ENCODE measurements around the gene PLEKHM3. TPM values are rescaled to one million over a fixed set of nuclear protein-coding genes. Genes with fewer than 3 reads are reported as not detected.
A peak's percentile ranks its signal among the peaks of the same experiment; 100 is the strongest.

The PLEKHM3 gene
- total and polyA plus RNA-seq, 2 donors (not counting 1 experiment from before 2014, with no cell fraction given) = 5.3 to 20.1 TPM

- TF ChIP-seq CTCF (conservative IDR thresholded peaks at IDR 0.05 in 1 of 2, IDR thresholded peaks at IDR 0.05 in 1 of 2; ENCODE audit: low read depth in 1 of 2, low read length in 2 of 2) (no peak), EZH2 (IDR thresholded peaks at IDR 0.05; ENCODE audit: low read length, missing control alignments) (no peak)
- Histone ChIP-seq H3K36me3 (ENCODE audit: control insufficient read depth, insufficient read depth, low read length) (no peaks in the 10 kb centered on the region), H3K9ac (ENCODE audit: insufficient read depth, low read length) (no peak overlapping the region), H2AFZ (ENCODE audit: low read length) (no peak overlapping the region), H3K4me1 (ENCODE audit: control insufficient read depth, extremely low read depth, insufficient read depth, low read length) (no peaks in the 10 kb centered on the region), H3K4me3 (replicated peaks in 1 of 4; ENCODE audit: control extremely low read depth in 1 of 4, insufficient read depth in 1 of 4, low read depth in 3 of 4, low read length in 4 of 4) (no peak overlapping the region), H3K4me2 (ENCODE audit: extremely low read depth, insufficient read depth, low read length) (no peak overlapping the region), H4K20me1 (ENCODE audit: control insufficient read depth, extremely low read depth, insufficient read depth, low read length) (no peaks in the 10 kb centered on the region), H3K27ac (ENCODE audit: insufficient read depth, low read length) (no peak overlapping the region), H3K9me3 (ENCODE audit: control insufficient read depth, insufficient read depth, low read depth, low read length) (no peaks in the 10 kb centered on the region), H3K27me3 (ENCODE audit: control insufficient read depth, insufficient read depth, low read length) (no peaks in the 10 kb centered on the region), H3K79me2 (ENCODE audit: control insufficient read depth, insufficient read depth, low read length) (no peaks in the 10 kb centered on the region)
- no peak for DNase-seq (ENCODE audit: low read depth in 2 of 2)
Observed at GRCh38 chr2:207808119-207808518, 217.2 kb downstream of the PLEKHM3 start.

GRCh38 chr2:207807516-207807915 is 217.8 kb downstream of the PLEKHM3 start:
- Histone ChIP-seq H3K9me3 (ENCODE audit: control insufficient read depth, insufficient read depth, low read depth, low read length) (no peaks in the 10 kb centered on the region), H3K36me3 (ENCODE audit: control insufficient read depth, insufficient read depth, low read length) (no peaks in the 10 kb centered on the region), H2AFZ (ENCODE audit: low read length) (no peak overlapping the region), H3K4me1 (ENCODE audit: control insufficient read depth, extremely low read depth, insufficient read depth, low read length) (no peaks in the 10 kb centered on the region), H3K4me2 (ENCODE audit: extremely low read depth, insufficient read depth, low read length) (no peak overlapping the region), H3K4me3 (replicated peaks in 1 of 4; ENCODE audit: control extremely low read depth in 1 of 4, insufficient read depth in 1 of 4, low read depth in 3 of 4, low read length in 4 of 4) (no peak overlapping the region), H3K9ac (ENCODE audit: insufficient read depth, low read length) (no peak overlapping the region), H3K27ac (ENCODE audit: insufficient read depth, low read length) (no peak overlapping the region), H4K20me1 (ENCODE audit: control insufficient read depth, extremely low read depth, insufficient read depth, low read length) (no peaks in the 10 kb centered on the region), H3K79me2 (ENCODE audit: control insufficient read depth, insufficient read depth, low read length) (no peaks in the 10 kb centered on the region), H3K27me3 (ENCODE audit: control insufficient read depth, insufficient read depth, low read length) (no peaks in the 10 kb centered on the region)
- DNase-seq (ENCODE audit: low read depth in 2 of 2) = no peak
- TF ChIP-seq CTCF (conservative IDR thresholded peaks at IDR 0.05 in 1 of 2, IDR thresholded peaks at IDR 0.05 in 1 of 2; ENCODE audit: low read depth in 1 of 2, low read length in 2 of 2) = no peak
- TF ChIP-seq EZH2 (IDR thresholded peaks at IDR 0.05; ENCODE audit: low read length, missing control alignments) = no peak

GRCh38 chr2:207805566-207806226 is 219.6 kb downstream of the PLEKHM3 start:
- Histone ChIP-seq H3K9ac (ENCODE audit: insufficient read depth, low read length) (no peak overlapping the region), H3K4me3 (replicated peaks in 1 of 4; ENCODE audit: control extremely low read depth in 1 of 4, insufficient read depth in 1 of 4, low read depth in 3 of 4, low read length in 4 of 4) (no peak overlapping the region), H3K79me2 (ENCODE audit: control insufficient read depth, insufficient read depth, low read length) (no peaks in the 10 kb centered on the region), H3K4me1 (ENCODE audit: control insufficient read depth, extremely low read depth, insufficient read depth, low read length) (no peaks in the 10 kb centered on the region), H3K4me2 (ENCODE audit: extremely low read depth, insufficient read depth, low read length) (no peak overlapping the region), H2AFZ (ENCODE audit: low read length) (no peak overlapping the region), H3K9me3 (ENCODE audit: control insufficient read depth, insufficient read depth, low read depth, low read length) (no peaks in the 10 kb centered on the region), H3K27ac (ENCODE audit: insufficient read depth, low read length) (no peak overlapping the region), H3K27me3 (ENCODE audit: control insufficient read depth, insufficient read depth, low read length) (no peaks in the 10 kb centered on the region), H4K20me1 (ENCODE audit: control insufficient read depth, extremely low read depth, insufficient read depth, low read length) (no peaks in the 10 kb centered on the region), H3K36me3 (ENCODE audit: control insufficient read depth, insufficient read depth, low read length) (no peaks in the 10 kb centered on the region)
- TF ChIP-seq CTCF (conservative IDR thresholded peaks at IDR 0.05 in 1 of 2, IDR thresholded peaks at IDR 0.05 in 1 of 2; ENCODE audit: low read depth in 1 of 2, low read length in 2 of 2) (no peak), EZH2 (IDR thresholded peaks at IDR 0.05; ENCODE audit: low read length, missing control alignments) (no peak)
- peak in 1 of 2 donors; percentile 36 for DNase-seq (ENCODE audit: low read depth in 2 of 2)

Data from fibroblast of lung (primary cell).